C4-2B (cell line): ENCODE measurements around the gene PLPP4.

Source experiments
- CTCF ChIP-seq: fragments of 450-650 bp; conservative IDR thresholded peaks from 2 replicates; pipeline ENCODE4 v1.5.1; 2017; ENCODE audit warnings: mild to moderate bottlenecking
- ZFX ChIP-seq: fragments of 450-650 bp; IDR thresholded peaks from 2 replicates; pipeline ENCODE4 v1.6.1; 2017

- TF ChIP-seq CTCF (no peak), ZFX (no peak)
Observed at GRCh38 chr10:120515741-120516140, 58.7 kb downstream of the PLPP4 start.
